ENCODE measurements around the gene GRIN1. TPM values are rescaled to one million over a fixed set of nuclear protein-coding genes. Genes with fewer than 3 reads are reported as not detected.

Gene GRIN1
- total and polyA plus RNA-seq, 2 of the 13 experiments (the other 11 are each of a cell fraction or from before 2014, with no cell fraction given), result 0.13 TPM; not detected in 1

- CTCF ChIA-PET (ENCODE audit: low intra/inter-chr PET ratio, low total read pairs), result no interaction called here
- in situ Hi-C loops (cut with HindIII; ENCODE audit: extremely low pct_ligation_motif_present, low pct_unique_long_range_greater_than_20kb), result no loop called here
- 0 out of 2 replicates have a peak, but pooled peaks have one; percentile 22 for TF ChIP-seq ZHX1 (CRISPR knock-in tag; IDR thresholded peaks at IDR 0.05; ENCODE audit: low read depth)
- TF ChIP-seq CREBL2 (CRISPR knock-in tag; IDR thresholded peaks at IDR 0.05; ENCODE audit: borderline replicate concordance), result 0 out of 2 replicates have a peak, but pooled peaks have one; percentile 11
- no peak for TF ChIP-seq KLF12 (CRISPR knock-in tag; IDR thresholded peaks at IDR 0.05; ENCODE audit: borderline replicate concordance)
- no peak for TF ChIP-seq ZNF441 (CRISPR knock-in tag; IDR thresholded peaks at IDR 0.05; ENCODE audit: borderline replicate concordance)
- no peak for TF ChIP-seq ZNF326 (CRISPR knock-in tag; IDR thresholded peaks at IDR 0.05; ENCODE audit: borderline replicate concordance)
- TF ChIP-seq ZNF24 (IDR thresholded peaks at IDR 0.05), result no peak
- TF ChIP-seq EEA1 (CRISPR knock-in tag; IDR thresholded peaks at IDR 0.05; ENCODE audit: borderline replicate concordance), result no peak
- no peak for TF ChIP-seq MIER2 (CRISPR knock-in tag; IDR thresholded peaks at IDR 0.05)
- TF ChIP-seq MAFF (IDR thresholded peaks at IDR 0.05; ENCODE audit: low read depth, low read length), result no peak
- 0 out of 2 replicates have a peak, but pooled peaks have one; percentile 32 for TF ChIP-seq ZSCAN21 (CRISPR knock-in tag; IDR thresholded peaks at IDR 0.05; ENCODE audit: borderline replicate concordance)
- no peak for TF ChIP-seq TAF15 (IDR thresholded peaks at IDR 0.05; ENCODE audit: low read depth, low read length, poor library complexity, severe bottlenecking)
- TF ChIP-seq NFKB2 (CRISPR knock-in tag; IDR thresholded peaks at IDR 0.05; ENCODE audit: borderline replicate concordance), result no peak
- TF ChIP-seq SMARCC2 (IDR thresholded peaks at IDR 0.05), result no peak
- TF ChIP-seq ZNF770 (CRISPR knock-in tag; IDR thresholded peaks at IDR 0.05), result no peak
- TF ChIP-seq ZNF800 (CRISPR knock-in tag; IDR thresholded peaks at IDR 0.05), result no peak
- TF ChIP-seq IRF9 (CRISPR knock-in tag; IDR thresholded peaks at IDR 0.05; ENCODE audit: borderline replicate concordance), result no peak
Measured at GRCh38 chr9:137204731-137205125, 65.8 kb downstream of the GRIN1 start.

More at GRCh38 chr9:137204731-137205125, 65.8 kb downstream of the GRIN1 start:
- H3K4me2 ChIP-seq (ENCODE audit: low read depth, low read length), result peak overlapping the region; percentile 95
- peak overlapping the region; percentile 88 for H3K9ac ChIP-seq (ENCODE audit: insufficient read depth, low read depth, low read length)
- POLR2A ChIA-PET, result interaction anchor here (1.5 to 8.8 kb wide), 3 partner anchors 16 to 36 kb away, joined by 5 to 225 read pairs (median 15); partner anchors contain the start of genes ANAPC2, CYSRT1, RNF208 and RNF224
- FAIRE-seq, result no peak
- H2AFZ ChIP-seq (ENCODE audit: low read length), result no peak overlapping the region
- DNase-seq (ENCODE audit: low spot score), result no peak
- intact Hi-C loops (cut with micrococcal nuclease; ENCODE audit: unreplicated experiment), result loop anchor here (2.0 kb wide), 1 partner anchor 16 kb away; the partner anchor contains the start of genes ANAPC2 and SSNA1
- 3% methylated on average over 6 of the region's 21 CpGs for WGBS (ENCODE audit: low lambda C conversion rate)
- no peaks in the 10 kb centered on the region for H3K9me3 ChIP-seq (ENCODE audit: low read length)
- ATAC-seq, result no peak
- peaks cover 50% of the 10 kb centered on the region for H3K4me1 ChIP-seq (ENCODE audit: insufficient read depth, low read length)
- peak overlapping the region; percentile 61 for H3K27ac ChIP-seq (ENCODE audit: extremely low read length, insufficient read depth, low read length)
- H3K27me3 ChIP-seq (ENCODE audit: control insufficient read depth in 1 of 2, insufficient read depth in 2 of 2, low read length in 2 of 2), result no peaks in the 10 kb centered on the region; a peak in 1 of 5 replicates
- no TSS peak for BruUV-seq (replicated peaks)
- H4K20me1 ChIP-seq (ENCODE audit: insufficient read depth, low read length), result 0 out of 2 replicates have a peak, but pooled peaks cover 4% of the 10 kb centered on the region
- H3K79me2 ChIP-seq (ENCODE audit: insufficient read depth, low read length), result peaks cover 40% of the 10 kb centered on the region
- no peaks in the 10 kb centered on the region for H3K36me3 ChIP-seq (replicated peaks in 1 of 2; ENCODE audit: control insufficient read depth in 1 of 2, insufficient read depth in 2 of 2, low read length in 2 of 2)
- peak overlapping the region; percentile 90 to 93 (median 92) for H3K4me3 ChIP-seq (replicated peaks in 1 of 3; ENCODE audit: insufficient read depth in 1 of 3, low read depth in 2 of 3, low read length in 3 of 3)

Data from HepG2 (cell line).